HEK293 (cell line): ENCODE measurements around the gene PPAT.

ENCODE experiments used
- BCL11B ChIP-seq: fragments of 450-650 bp; formaldehyde crosslinking; IDR thresholded peaks from 2 replicates; pipeline ENCODE4 v1.5.1; 2016; ENCODE audit warnings: low read depth, missing biosample characterization, missing genetic modification characterization
- GFI1B ChIP-seq: fragments of 450-650 bp; formaldehyde crosslinking; IDR thresholded peaks from 2 replicates; pipeline ENCODE4 v1.5.1; 2016; ENCODE audit warnings: missing biosample characterization, missing genetic modification characterization
- GLIS1 ChIP-seq: fragments of 450-650 bp; formaldehyde crosslinking; IDR thresholded peaks from 2 replicates; pipeline ENCODE4 v1.5.1; 2016; ENCODE audit warnings: missing biosample characterization, missing genetic modification characterization
- HOXC10 ChIP-seq: sonication (generic); formaldehyde crosslinking; IDR thresholded peaks from 2 replicates; pipeline ENCODE4 v1.8.1; 2023; ENCODE audit warnings: mild to moderate bottlenecking, missing genetic modification reagents
- INSM2 ChIP-seq: fragments of 450-650 bp; formaldehyde crosslinking; IDR thresholded peaks from 2 replicates; pipeline ENCODE4 v1.5.1; 2016; ENCODE audit warnings: missing biosample characterization, missing genetic modification characterization
- KLF17 ChIP-seq: fragments of 450-650 bp; formaldehyde crosslinking; IDR thresholded peaks from 2 replicates; pipeline ENCODE4 v1.5.1; 2016; ENCODE audit warnings: missing biosample characterization, missing genetic modification characterization
- KLF7 ChIP-seq: fragments of 450-650 bp; formaldehyde crosslinking; IDR thresholded peaks from 2 replicates; pipeline ENCODE4 v1.5.1; 2016; ENCODE audit warnings: missing biosample characterization, missing genetic modification characterization, borderline replicate concordance
- MZF1 ChIP-seq: fragments of 450-650 bp; formaldehyde crosslinking; IDR thresholded peaks from 2 replicates; pipeline ENCODE4 v1.5.1; 2017; ENCODE audit warnings: missing biosample characterization, missing genetic modification characterization, borderline replicate concordance
- PATZ1 ChIP-seq: fragments of 450-650 bp; formaldehyde crosslinking; IDR thresholded peaks from 2 replicates; pipeline ENCODE4 v1.5.1; 2016; ENCODE audit warnings: missing biosample characterization, missing genetic modification characterization
- SCRT1 ChIP-seq: fragments of 450-650 bp; formaldehyde crosslinking; IDR thresholded peaks from 2 replicates; pipeline ENCODE4 v1.5.1; 2016; ENCODE audit warnings: missing biosample characterization, missing genetic modification characterization, borderline replicate concordance
- SP2 ChIP-seq: fragments of 450-650 bp; formaldehyde crosslinking; IDR thresholded peaks from 2 replicates; pipeline ENCODE4 v1.5.1; 2016; ENCODE audit warnings: missing biosample characterization, missing genetic modification characterization
- YY1 ChIP-seq: fragments of 450-650 bp; formaldehyde crosslinking; IDR thresholded peaks from 2 replicates; pipeline ENCODE4 v1.5.1; 2018; ENCODE audit warnings: missing biosample characterization, missing genetic modification characterization
- ZBTB7A ChIP-seq: fragments of 450-650 bp; formaldehyde crosslinking; IDR thresholded peaks from 2 replicates; pipeline ENCODE4 v1.5.1; 2016; ENCODE audit warnings: low read depth, missing biosample characterization, missing genetic modification characterization
- ZFP37 ChIP-seq: fragments of 450-650 bp; formaldehyde crosslinking; IDR thresholded peaks from 2 replicates; pipeline ENCODE4 v1.5.1; 2016; ENCODE audit warnings: missing biosample characterization, missing genetic modification characterization
- ZFP41 ChIP-seq: fragments of 450-650 bp; formaldehyde crosslinking; IDR thresholded peaks from 2 replicates; pipeline ENCODE4 v1.5.1; 2016; ENCODE audit warnings: missing biosample characterization, missing genetic modification characterization, borderline replicate concordance
- ZNF140 ChIP-seq: fragments of 450-650 bp; formaldehyde crosslinking; IDR thresholded peaks from 2 replicates; pipeline ENCODE4 v1.5.1; 2016; ENCODE audit warnings: missing biosample characterization, missing genetic modification characterization
- ZNF19 ChIP-seq: fragments of 450-650 bp; formaldehyde crosslinking; IDR thresholded peaks from 2 replicates; pipeline ENCODE4; 2016; ENCODE audit warnings: missing biosample characterization, missing genetic modification characterization, low read depth
- ZNF221 ChIP-seq: fragments of 450-650 bp; formaldehyde crosslinking; IDR thresholded peaks from 2 replicates; pipeline ENCODE4 v1.5.1; 2017; ENCODE audit warnings: missing biosample characterization, missing genetic modification characterization, borderline replicate concordance
- ZNF23 ChIP-seq: fragments of 450-650 bp; formaldehyde crosslinking; IDR thresholded peaks from 2 replicates; pipeline ENCODE4 v1.5.1; 2016; ENCODE audit warnings: missing biosample characterization, missing genetic modification characterization, borderline replicate concordance
- ZNF26 ChIP-seq: fragments of 450-650 bp; formaldehyde crosslinking; IDR thresholded peaks from 2 replicates; pipeline ENCODE4 v1.5.1; 2016; ENCODE audit warnings: missing biosample characterization, missing genetic modification characterization
- ZNF37A ChIP-seq: fragments of 450-650 bp; IDR thresholded peaks from 2 replicates; pipeline ENCODE4 v1.5.1; 2018; ENCODE audit warnings: missing biosample characterization, missing genetic modification characterization
- ZNF416 ChIP-seq: fragments of 450-650 bp; formaldehyde crosslinking; IDR thresholded peaks from 2 replicates; pipeline ENCODE4 v1.5.1; 2016; ENCODE audit warnings: missing biosample characterization, missing genetic modification characterization
- ZNF473 ChIP-seq: fragments of 450-650 bp; formaldehyde crosslinking; IDR thresholded peaks from 2 replicates; pipeline ENCODE4 v1.5.1; 2017; ENCODE audit warnings: missing biosample characterization, missing genetic modification characterization
- ZNF510 ChIP-seq: fragments of 450-650 bp; formaldehyde crosslinking; IDR thresholded peaks from 2 replicates; pipeline ENCODE4 v1.5.1; 2018; ENCODE audit warnings: mild to moderate bottlenecking, missing genetic modification characterization, missing biosample characterization; ENCODE audit not compliant: insufficient replicate concordance
- ZNF530 ChIP-seq: fragments of 450-650 bp; formaldehyde crosslinking; IDR thresholded peaks from 2 replicates; pipeline ENCODE4 v1.5.1; 2016; ENCODE audit warnings: low read depth, missing biosample characterization, missing genetic modification characterization
- ZNF549 ChIP-seq: fragments of 450-650 bp; IDR thresholded peaks from 2 replicates; pipeline ENCODE4 v1.5.1; 2018; ENCODE audit warnings: missing biosample characterization, missing genetic modification characterization, mild to moderate bottlenecking, inconsistent platforms, moderate library complexity
- ZNF561 ChIP-seq: fragments of 450-650 bp; IDR thresholded peaks from 2 replicates; pipeline ENCODE4 v1.5.1; 2018; ENCODE audit warnings: missing biosample characterization, missing genetic modification characterization, borderline replicate concordance
- ZNF596 ChIP-seq: fragments of 450-650 bp; IDR thresholded peaks from 2 replicates; pipeline ENCODE4 v1.5.0; 2018; ENCODE audit warnings: missing biosample characterization, mild to moderate bottlenecking, missing genetic modification characterization, moderate library complexity
- ZNF600 ChIP-seq: fragments of 450-650 bp; formaldehyde crosslinking; IDR thresholded peaks from 2 replicates; pipeline ENCODE4 v1.5.1; 2016; ENCODE audit warnings: missing biosample characterization, missing genetic modification characterization
- ZNF623 ChIP-seq: fragments of 450-650 bp; formaldehyde crosslinking; IDR thresholded peaks from 2 replicates; pipeline ENCODE4 v1.5.1; 2016; ENCODE audit warnings: missing biosample characterization, missing genetic modification characterization
- ZNF654 ChIP-seq: fragments of 450-650 bp; formaldehyde crosslinking; IDR thresholded peaks from 2 replicates; pipeline ENCODE4 v1.5.1; 2016; ENCODE audit warnings: low read depth, missing biosample characterization, missing genetic modification characterization
- ZNF658 ChIP-seq: fragments of 450-650 bp; formaldehyde crosslinking; IDR thresholded peaks from 2 replicates; pipeline ENCODE4; 2016; ENCODE audit warnings: missing biosample characterization, missing genetic modification characterization
- ZNF701 ChIP-seq: fragments of 450-650 bp; formaldehyde crosslinking; IDR thresholded peaks from 2 replicates; pipeline ENCODE4 v1.5.1; 2016; ENCODE audit warnings: missing biosample characterization, missing genetic modification characterization
- ZNF776 ChIP-seq: fragments of 450-650 bp; formaldehyde crosslinking; IDR thresholded peaks from 2 replicates; pipeline ENCODE4 v1.5.0; 2017; ENCODE audit warnings: missing biosample characterization, missing genetic modification characterization, borderline replicate concordance
- ZNF792 ChIP-seq: fragments of 450-650 bp; formaldehyde crosslinking; IDR thresholded peaks from 2 replicates; pipeline ENCODE4 v1.5.1; 2016; ENCODE audit warnings: missing biosample characterization, missing genetic modification characterization
- ZSCAN16 ChIP-seq: fragments of 450-650 bp; formaldehyde crosslinking; IDR thresholded peaks from 2 replicates; pipeline ENCODE4 v1.5.1; 2016; ENCODE audit warnings: missing biosample characterization, missing genetic modification characterization

The PPAT gene

GRCh38 chr4:56435140-56435926 is at the start of gene PPAT (continued):
- TF ChIP-seq PATZ1 (tag by site-specific recombination) (peak; percentile 66; the same call in 1 of the 2 replicates), ZNF701 (tag by site-specific recombination) (no peak), ZSCAN16 (tag by site-specific recombination) (no peak), ZNF549 (tag by site-specific recombination) (no peak), ZFP41 (tag by site-specific recombination) (no peak), ZNF510 (no peak), ZNF561 (0 out of 2 replicates have a peak, but pooled peaks have one; percentile 33), ZNF776 (no peak), ZNF23 (no peak), KLF7 (tag by site-specific recombination) (no peak), INSM2 (tag by site-specific recombination) (no peak), ZNF600 (tag by site-specific recombination) (peak; percentile 73; the same call in 1 of the 2 replicates), ZNF473 (tag by site-specific recombination) (no peak), GLIS1 (0 out of 2 replicates have a peak, but pooled peaks have one; percentile 14), ZNF416 (tag by site-specific recombination) (no peak), ZNF37A (tag by site-specific recombination) (no peak), YY1 (tag by site-specific recombination) (no peak), HOXC10 (CRISPR knock-in tag) (no peak), ZNF19 (tag by site-specific recombination) (no peak), BCL11B (no peak), SCRT1 (tag by site-specific recombination) (peak; percentile 91), GFI1B (tag by site-specific recombination) (no peak), ZNF658 (tag by site-specific recombination) (no peak), ZBTB7A (no peak), ZFP37 (tag by site-specific recombination) (peak; percentile 81), ZNF140 (tag by site-specific recombination) (no peak), KLF17 (tag by site-specific recombination) (0 out of 2 replicates have a peak, but pooled peaks have one; percentile 10), ZNF530 (tag by site-specific recombination) (no peak), ZNF221 (no peak), ZNF26 (tag by site-specific recombination) (no peak), ZNF596 (tag by site-specific recombination) (no peak), ZNF623 (no peak), ZNF654 (tag by site-specific recombination) (no peak), SP2 (peak; percentile 59), MZF1 (peak; percentile 49; the same call in 1 of the 2 replicates), ZNF792 (no peak)
